Osteoblast (primary cell): ENCODE results near the gene CHMP5. TPM values are rescaled to one million over a fixed set of nuclear protein-coding genes. Genes with fewer than 3 reads are reported as not detected.

Experiments
- DNase-seq: peaks from one replicate; pipeline ENCODE4 v3.0.0; 2011; ENCODE audit warnings: low spot score, mixed read lengths; ENCODE audit not compliant: insufficient read length; ENCODE audit errors: missing footprints
- H2AFZ ChIP-seq: 2 replicates; pipeline ENCODE4 v1.6.0; 2011; ENCODE audit warnings: mild to moderate bottlenecking, low read length
- H3K27ac ChIP-seq: 2 replicates; pipeline ENCODE4 v1.5.1; 2011; ENCODE audit warnings: mild to moderate bottlenecking, low read depth, low read length, moderate library complexity
- H3K27me3 ChIP-seq: 2 replicates; pipeline ENCODE4 v1.6.0; 2012; ENCODE audit warnings: mild to moderate bottlenecking, control low read depth, inconsistent platforms, low read length, moderate library complexity; ENCODE audit not compliant: insufficient read depth
- H3K36me3 ChIP-seq: 2 replicates; pipeline ENCODE4 v1.5.1; 2011; ENCODE audit warnings: mild to moderate bottlenecking, low read length, control low read depth, moderate library complexity; ENCODE audit not compliant: insufficient read depth
- H3K4me1 ChIP-seq: 2 replicates; pipeline ENCODE4 v1.5.1; 2011; ENCODE audit warnings: mild to moderate bottlenecking, low read length, control low read depth, moderate library complexity; ENCODE audit not compliant: insufficient read depth
- H3K4me2 ChIP-seq: 2 replicates; pipeline ENCODE4 v1.6.0; 2011; ENCODE audit warnings: mild to moderate bottlenecking, low read length; ENCODE audit not compliant: insufficient read depth
- H3K4me3 ChIP-seq: fragments of 200-600 bp; sonication (generic); 3 replicates; pipeline ENCODE4 v1.5.1; 2012; ENCODE audit warnings: mild to moderate bottlenecking, low read length, inconsistent platforms; ENCODE audit not compliant: insufficient read depth
- H3K79me2 ChIP-seq: 2 replicates; pipeline ENCODE4 v1.6.0; 2012; ENCODE audit warnings: mild to moderate bottlenecking, low read length, control low read depth, inconsistent platforms; ENCODE audit not compliant: insufficient read depth
- H3K9me3 ChIP-seq: 2 replicates; pipeline ENCODE4 v1.5.1; 2011; ENCODE audit warnings: low read depth, low read length, control low read depth
- H4K20me1 ChIP-seq: 2 replicates; pipeline ENCODE4 v1.6.0; 2012; ENCODE audit warnings: mild to moderate bottlenecking, low read length, control low read depth; ENCODE audit not compliant: insufficient read depth
- CTCF ChIP-seq: IDR thresholded peaks from 2 replicates; pipeline ENCODE4 v1.5.1; 2011; ENCODE audit warnings: mild to moderate bottlenecking, low read depth, low read length, moderate library complexity; ENCODE audit errors: extremely low read depth
- total RNA-seq: library from RNA; depleted of rRNA; stranded (reverse); fragments of >200 nt; gene quantifications from 2 replicates; pipeline ENCODE4 v1.2.3, GENCODE V29; 2012

Gene CHMP5
- total RNA-seq, 1 donor: 71.7 TPM

DNA sequence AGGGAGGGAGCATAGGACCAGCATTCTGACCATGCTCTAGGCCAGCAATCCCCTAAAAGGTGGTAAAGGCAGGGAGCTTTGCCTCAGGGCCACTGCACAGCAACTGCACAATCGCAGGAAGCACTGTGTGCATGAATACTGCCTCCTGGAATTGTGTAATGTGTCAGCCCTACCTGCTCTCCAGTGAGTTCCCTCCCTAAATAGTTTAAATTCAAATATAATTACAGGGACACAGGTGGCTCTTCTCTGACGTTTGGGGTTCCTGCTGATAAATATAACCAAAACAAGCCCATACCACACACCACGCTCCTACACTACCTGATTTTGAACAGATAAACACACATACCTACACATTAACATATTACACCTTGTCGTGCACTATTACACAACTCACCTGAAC is 9.4 kb upstream of the CHMP5 start:
- H2AFZ ChIP-seq: no peak overlapping the region
- H4K20me1 ChIP-seq: no peaks in the 10 kb centered on the region
- H3K27me3 ChIP-seq: no peaks in the 10 kb centered on the region
- H3K9me3 ChIP-seq: no peaks in the 10 kb centered on the region
- H3K36me3 ChIP-seq: peaks cover 68% of the 10 kb centered on the region
- no peak overlapping the region for H3K4me3 ChIP-seq
- no peak for TF ChIP-seq CTCF
- H3K79me2 ChIP-seq: no peaks in the 10 kb centered on the region
- no peak for DNase-seq
- H3K27ac ChIP-seq: no peak overlapping the region
- peaks cover 5% of the 10 kb centered on the region for H3K4me1 ChIP-seq
- H3K4me2 ChIP-seq: no peak overlapping the region

DNA sequence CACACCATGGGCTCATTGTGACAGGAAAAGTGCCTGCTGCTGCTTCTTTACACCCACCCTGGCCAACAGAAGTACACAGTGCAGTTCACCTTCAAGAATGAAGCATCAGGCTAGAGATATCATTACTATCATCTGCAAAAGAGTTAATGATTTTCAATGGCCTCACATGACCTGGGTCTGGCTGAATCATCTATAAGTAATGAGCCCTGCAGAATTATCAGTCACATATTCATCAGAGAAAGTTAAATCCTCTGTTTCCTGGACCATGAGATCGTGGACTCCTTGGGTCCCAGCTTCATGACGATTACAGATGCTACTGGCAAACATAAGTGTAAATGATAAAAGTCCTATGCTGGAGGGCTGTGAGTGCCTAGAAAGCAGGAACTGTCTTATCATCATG is 8.6 kb upstream of the CHMP5 start:
- no peak overlapping the region for H3K27ac ChIP-seq
- H3K9me3 ChIP-seq: no peaks in the 10 kb centered on the region
- no peak overlapping the region for H3K4me3 ChIP-seq
- H2AFZ ChIP-seq: no peak overlapping the region
- no peak for TF ChIP-seq CTCF
- no peaks in the 10 kb centered on the region for H4K20me1 ChIP-seq
- H3K79me2 ChIP-seq: peaks cover 3% of the 10 kb centered on the region
- no peaks in the 10 kb centered on the region for H3K27me3 ChIP-seq
- peaks cover 76% of the 10 kb centered on the region for H3K36me3 ChIP-seq
- no peak overlapping the region for H3K4me2 ChIP-seq
- no peaks in the 10 kb centered on the region for H3K4me1 ChIP-seq
- no peak for DNase-seq

DNA sequence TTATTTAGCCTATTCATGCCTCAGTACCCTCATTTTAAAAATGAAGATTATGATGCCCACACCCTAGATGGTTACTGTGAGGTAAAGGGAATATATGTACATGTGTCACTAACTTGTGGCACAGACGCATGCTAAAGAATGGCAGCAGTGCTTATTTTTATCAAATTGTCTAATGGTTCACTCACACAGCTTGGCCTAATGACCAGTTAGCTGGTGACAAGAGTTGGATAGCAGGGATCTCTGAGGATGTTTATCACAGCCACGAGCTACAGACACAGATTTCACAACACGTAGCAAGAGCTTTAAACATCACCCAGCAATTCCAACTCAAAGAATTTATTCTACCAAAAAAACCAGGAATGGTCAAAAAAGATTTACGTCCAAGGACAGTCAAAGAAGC is 7.6 kb upstream of the CHMP5 start:
- no peak for TF ChIP-seq CTCF
- Histone ChIP-seq H3K27ac (no peak overlapping the region), H3K36me3 (peaks cover 78% of the 10 kb centered on the region)

DNA sequence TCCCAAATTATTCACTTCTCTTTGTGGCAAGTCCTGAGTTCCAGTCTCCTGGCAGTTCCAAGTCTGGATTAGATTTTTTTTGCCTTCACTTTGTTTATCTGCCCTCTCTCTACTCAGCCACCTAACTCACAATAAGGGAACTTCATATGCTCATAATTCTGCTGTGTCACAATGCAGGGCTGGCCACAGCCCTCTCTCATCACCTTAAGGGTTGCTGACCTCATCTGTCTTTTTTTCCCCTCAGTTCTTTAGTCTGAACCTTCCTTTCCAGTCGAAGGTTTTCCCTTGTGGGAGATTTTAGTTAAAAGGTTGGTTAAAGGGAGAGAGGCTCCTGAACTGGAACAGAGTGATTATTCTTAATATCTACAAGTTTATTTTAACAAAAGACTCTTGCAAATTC is 4.5 kb upstream of the CHMP5 start:
- H3K4me1 ChIP-seq: peaks cover 12% of the 10 kb centered on the region
- no peaks in the 10 kb centered on the region for H3K9me3 ChIP-seq
- TF ChIP-seq CTCF: no peak
- no peak overlapping the region for H2AFZ ChIP-seq
- H3K27me3 ChIP-seq: no peaks in the 10 kb centered on the region
- peaks cover 35% of the 10 kb centered on the region for H3K79me2 ChIP-seq
- DNase-seq: no peak
- H3K27ac ChIP-seq: no peak overlapping the region
- H3K4me2 ChIP-seq: no peak overlapping the region
- no peak overlapping the region for H3K4me3 ChIP-seq
- H3K36me3 ChIP-seq: peaks cover 53% of the 10 kb centered on the region
- H4K20me1 ChIP-seq: peaks cover 7% of the 10 kb centered on the region

More for the DNA sequence above, 7.6 kb upstream of the CHMP5 start:
- Histone ChIP-seq H3K9me3 (no peaks in the 10 kb centered on the region), H4K20me1 (no peaks in the 10 kb centered on the region), H2AFZ (no peak overlapping the region), H3K79me2 (peaks cover 11% of the 10 kb centered on the region), H3K4me1 (no peaks in the 10 kb centered on the region), H3K27me3 (no peaks in the 10 kb centered on the region), H3K4me2 (no peak overlapping the region), H3K4me3 (no peak overlapping the region)
- no peak for DNase-seq
